Activated T-cell treated with anti-CD3 and anti-CD28 coated beads, Interleukin-2, amount 50 U/mL, for 72 hours (primary cell): ENCODE data around the gene EVL. TPM values are rescaled to one million over a fixed set of nuclear protein-coding genes. Genes with fewer than 3 reads are reported as not detected.
"Not testable (repeated sequence)": the region's sequence is repeated elsewhere in the genome, so short reads cannot be mapped to it uniquely, and the experiment has no call there.

Experiments
- ATAC-seq, 2 donors: fragments of 150-1000 bp; cut with Tn5 transposase; replicated peaks in 1 of 2; 2 replicates each; pipeline ENCODE4 v1.10.0; 2021; ENCODE audit warnings: moderate library complexity in 2 of 2, mild to moderate bottlenecking in 1 of 2
- DNase-seq, 2 donors: peaks; one replicate each; pipeline ENCODE4 v3.0.0; 2021 to 2022; ENCODE audit warnings: mixed read lengths in 1 of 2
- H3K27ac Mint-ChIP-seq: one replicate; pipeline ENCODE4 v1.8.0; 2022; ENCODE audit warnings: mild to moderate bottlenecking, moderate library complexity, mixed read lengths
- H3K27me3 Mint-ChIP-seq: one replicate; pipeline ENCODE4 v1.8.0; 2022; ENCODE audit warnings: low read depth, mixed read lengths
- H3K36me3 Mint-ChIP-seq, 2 donors: one replicate each; pipeline ENCODE4 v1.8.0; 2022; ENCODE audit warnings: mixed read lengths in 2 of 2, mild to moderate bottlenecking in 1 of 2; ENCODE audit not compliant: insufficient read depth in 2 of 2
- H3K4me1 Mint-ChIP-seq: one replicate; pipeline ENCODE4 v1.8.0; 2022; ENCODE audit warnings: low read depth, mixed read lengths
- H3K4me3 Mint-ChIP-seq, 2 donors: one replicate each; pipeline ENCODE4 v1.8.0; 2022; ENCODE audit warnings: mild to moderate bottlenecking in 2 of 2, mixed read lengths in 2 of 2, moderate library complexity in 2 of 2
- H3K9me3 Mint-ChIP-seq, 2 donors: one replicate each; pipeline ENCODE4 v1.8.0; 2022; ENCODE audit warnings: mixed read lengths in 2 of 2
- total RNA-seq, 2 donors: library from RNA; stranded (reverse); gene quantifications; one replicate each; pipeline ENCODE4 v1.2.3, GENCODE V29; 2022

Gene EVL
- total RNA-seq, 2 donors from 2014 or later: 279 to 343 TPM

GRCh38 chr14:100148837-100149731 lies 83.9 kb downstream of the EVL start:
- Mint-ChIP-seq H3K4me1 (peaks cover 7% of the 10 kb centered on the region), H3K27ac (peak overlapping the region; percentile 33), H3K9me3 (no peaks in the 10 kb centered on the region), H3K4me3 (no peak overlapping the region), H3K36me3 (peaks cover 0 to 2% of the 10 kb centered on the region in 2 donors), H3K27me3 (no peaks in the 10 kb centered on the region)
- ATAC-seq (no peak), DNase-seq (no peak)

DNA sequence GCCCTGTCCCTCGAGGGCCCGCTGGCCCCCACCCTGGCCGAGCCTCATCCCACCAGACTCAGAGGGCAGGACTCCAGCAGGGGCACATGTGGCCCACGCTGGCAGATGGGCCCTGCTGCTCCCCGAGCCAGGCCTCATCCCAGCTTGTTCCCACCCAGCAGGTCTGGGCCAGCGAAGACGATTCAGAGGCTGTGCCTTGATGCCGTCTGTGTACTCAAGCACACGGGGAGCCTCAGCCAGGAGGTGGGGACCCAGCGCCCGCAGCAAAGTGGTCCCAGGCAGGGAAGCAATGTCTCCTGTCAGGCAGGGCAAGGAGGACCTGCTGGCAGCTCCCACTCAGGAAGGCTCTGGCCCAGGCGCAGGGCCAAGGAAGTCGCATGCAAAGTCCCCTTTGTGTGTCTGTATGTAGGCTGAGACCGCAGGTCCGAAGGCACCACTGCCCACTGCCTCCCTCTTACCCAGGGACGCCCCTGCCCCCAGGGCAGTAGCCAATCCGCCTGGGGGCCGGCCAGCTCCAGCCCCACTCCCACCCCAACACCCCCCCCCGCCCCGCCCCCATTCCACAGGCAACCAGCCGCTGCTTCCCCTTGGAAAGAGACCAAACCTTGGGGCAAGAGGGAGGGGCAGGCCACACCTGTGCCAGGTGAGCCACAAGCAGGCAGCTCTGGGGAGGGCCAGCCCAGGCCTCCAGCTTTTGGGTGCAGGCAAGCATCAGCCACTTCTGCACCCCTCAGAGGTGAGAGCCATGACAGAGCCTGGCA lies 84.8 kb downstream of the EVL start:
- peaks cover 3 to 4% of the 10 kb centered on the region in 2 donors for H3K36me3 Mint-ChIP-seq
- H3K4me3 Mint-ChIP-seq: no peak overlapping the region
- H3K27ac Mint-ChIP-seq: no peak overlapping the region
- no peak for DNase-seq
- peaks cover 7% of the 10 kb centered on the region for H3K4me1 Mint-ChIP-seq
- ATAC-seq: no peak
- H3K9me3 Mint-ChIP-seq: peaks cover 0 to 2% of the 10 kb centered on the region in 2 donors
- no peaks in the 10 kb centered on the region for H3K27me3 Mint-ChIP-seq

DNA sequence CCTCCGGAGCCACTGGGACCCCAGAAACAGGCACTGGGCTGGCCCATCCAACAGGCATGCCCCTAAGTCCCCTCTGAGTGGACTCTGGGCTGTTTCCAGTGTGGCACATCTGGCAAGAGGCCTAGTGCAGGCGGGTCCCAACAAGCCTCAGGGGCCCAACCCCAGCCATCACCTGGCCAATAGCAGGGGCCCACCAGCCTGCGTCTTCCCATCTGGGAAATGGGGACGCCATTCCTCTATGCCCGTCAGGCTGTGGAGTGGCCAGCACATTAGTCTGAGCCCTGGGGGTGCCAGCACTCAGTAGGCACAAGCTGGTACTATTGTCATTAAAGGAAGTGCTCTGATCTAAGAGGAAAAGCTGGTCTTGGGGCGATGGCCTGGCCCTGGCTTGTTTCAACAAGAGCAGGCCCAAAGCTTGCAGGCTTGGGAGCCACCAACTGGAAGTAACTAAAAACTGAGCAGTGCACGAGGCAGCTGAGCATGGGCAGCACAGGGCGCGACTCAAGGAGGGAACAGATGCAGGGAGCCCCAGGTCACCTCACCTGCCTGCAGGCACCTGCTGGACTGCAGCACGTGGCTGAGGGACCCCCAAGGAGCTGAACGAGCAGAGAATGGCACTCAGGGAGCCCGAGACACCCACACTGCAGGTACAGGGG lies 85.8 kb downstream of the EVL start:
- ATAC-seq (no peak), DNase-seq (no peak)
- H3K4me1 Mint-ChIP-seq: peaks cover 7% of the 10 kb centered on the region
- H3K9me3 Mint-ChIP-seq: peaks cover 0 to 5% of the 10 kb centered on the region in 2 donors
- no peak overlapping the region for H3K4me3 Mint-ChIP-seq
- H3K36me3 Mint-ChIP-seq: peaks cover 6% of the 10 kb centered on the region in 2 donors
- peaks cover under 1% of the 10 kb centered on the region for H3K27me3 Mint-ChIP-seq
- no peak overlapping the region for H3K27ac Mint-ChIP-seq

DNA sequence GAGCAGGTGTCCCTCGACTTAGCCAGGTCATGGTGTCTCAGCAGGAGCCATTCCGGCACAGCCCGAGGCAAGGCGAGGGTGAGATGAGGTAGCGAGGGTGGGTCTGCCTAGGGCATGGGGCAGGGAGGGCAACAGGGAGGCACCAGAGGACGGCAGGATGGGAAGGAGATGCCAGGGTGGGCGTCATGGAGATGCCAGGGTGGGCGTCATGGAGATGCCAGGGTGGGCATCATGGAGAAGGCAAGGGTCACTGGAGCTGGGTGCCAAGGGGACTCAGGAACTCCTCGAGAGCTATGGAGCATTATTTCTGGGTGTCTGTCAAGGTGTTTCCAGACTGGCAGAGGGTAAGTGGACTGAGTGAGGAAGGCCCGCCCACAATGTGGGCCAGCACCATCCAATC lies 86.9 kb downstream of the EVL start:
- ATAC-seq: no peak
- Mint-ChIP-seq H3K27me3 (peaks cover 11% of the 10 kb centered on the region), H3K36me3 (peaks cover 6% of the 10 kb centered on the region in 2 donors), H3K27ac (no peak overlapping the region), H3K9me3 (peaks cover 0 to 5% of the 10 kb centered on the region in 2 donors), H3K4me1 (no peaks in the 10 kb centered on the region), H3K4me3 (no peak overlapping the region)
- DNase-seq: no peak

DNA sequence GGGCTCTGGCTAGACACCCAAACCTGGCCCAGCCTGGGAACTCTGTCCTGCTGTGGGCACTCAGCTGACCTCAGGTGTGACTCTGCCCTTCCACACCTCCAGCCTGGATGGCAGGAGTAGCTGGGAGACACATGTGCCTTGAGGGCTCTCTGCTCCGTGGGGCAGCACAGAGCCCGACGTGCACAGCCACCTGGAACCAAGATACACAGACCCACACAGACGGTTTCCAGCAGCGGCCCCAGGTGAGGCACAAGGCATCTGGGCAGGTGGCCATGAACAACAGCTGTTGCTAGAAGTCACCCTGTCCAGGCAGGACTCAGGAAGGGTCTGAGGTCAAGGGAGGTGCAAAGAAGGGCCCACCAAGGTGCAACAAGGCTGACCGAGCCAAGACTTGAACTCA lies 88.3 kb downstream of the EVL start:
- no peaks in the 10 kb centered on the region for H3K4me1 Mint-ChIP-seq
- peaks cover 18% of the 10 kb centered on the region for H3K27me3 Mint-ChIP-seq
- ATAC-seq (no peak), DNase-seq (no peak)
- no peak overlapping the region for H3K27ac Mint-ChIP-seq
- peaks cover 6% of the 10 kb centered on the region in 2 donors for H3K36me3 Mint-ChIP-seq
- H3K9me3 Mint-ChIP-seq: peaks cover 0 to 5% of the 10 kb centered on the region in 2 donors
- no peak overlapping the region for H3K4me3 Mint-ChIP-seq

DNA sequence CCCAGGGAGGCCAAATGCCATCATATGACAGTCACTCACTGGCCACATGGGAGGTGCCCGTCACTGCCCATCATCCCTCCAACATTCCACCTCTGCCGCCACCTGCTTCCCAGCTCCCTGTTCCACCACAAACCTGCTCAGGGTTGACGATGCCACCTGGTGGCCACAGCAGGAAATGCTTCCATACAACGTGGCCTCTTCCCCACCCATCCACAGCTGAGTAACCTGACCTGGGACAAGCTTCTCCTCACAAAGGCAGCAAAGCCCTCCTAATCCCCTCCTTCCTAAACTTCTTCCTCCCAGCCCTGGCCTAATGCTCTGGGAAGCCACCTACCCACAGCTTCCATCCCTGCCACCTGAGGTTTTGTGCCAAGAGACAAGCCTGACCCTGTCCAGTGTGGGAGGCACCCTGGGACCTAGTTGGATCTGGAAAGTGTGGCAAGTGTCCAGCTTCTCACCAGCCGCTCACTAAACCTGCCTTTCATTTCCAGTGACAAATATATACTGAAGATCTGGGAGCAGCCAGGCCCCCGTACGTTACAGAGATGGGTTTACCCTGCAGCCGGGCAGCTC lies 89.9 kb downstream of the EVL start:
- H3K27me3 Mint-ChIP-seq: peaks cover 19% of the 10 kb centered on the region
- H3K4me3 Mint-ChIP-seq: no peak overlapping the region
- H3K27ac Mint-ChIP-seq: no peak overlapping the region
- H3K9me3 Mint-ChIP-seq: peaks cover 0 to 5% of the 10 kb centered on the region in 2 donors
- no peaks in the 10 kb centered on the region for H3K4me1 Mint-ChIP-seq
- DNase-seq (peak; percentile 45 to 48), ATAC-seq (no peak)
- peaks cover 6% of the 10 kb centered on the region in 2 donors for H3K36me3 Mint-ChIP-seq

GRCh38 chr14:100155756-100156616 lies 90.8 kb downstream of the EVL start:
- H3K36me3 Mint-ChIP-seq: peaks cover 6% of the 10 kb centered on the region in 2 donors
- no peak overlapping the region for H3K27ac Mint-ChIP-seq
- DNase-seq (no peak), ATAC-seq (no peak)
- no peak overlapping the region for H3K4me3 Mint-ChIP-seq
- H3K4me1 Mint-ChIP-seq: no peaks in the 10 kb centered on the region
- peaks cover 0 to 5% of the 10 kb centered on the region in 2 donors for H3K9me3 Mint-ChIP-seq
- H3K27me3 Mint-ChIP-seq: peaks cover 27% of the 10 kb centered on the region

GRCh38 chr14:100156776-100157175 lies 91.6 kb downstream of the EVL start:
- Mint-ChIP-seq H3K27ac (no peak overlapping the region), H3K9me3 (peaks cover 0 to 5% of the 10 kb centered on the region in 2 donors), H3K36me3 (peaks cover 6% of the 10 kb centered on the region in 2 donors), H3K27me3 (peaks cover 27% of the 10 kb centered on the region), H3K4me1 (no peaks in the 10 kb centered on the region), H3K4me3 (no peak overlapping the region)
- ATAC-seq (no peak), DNase-seq (no peak)

GRCh38 chr14:100157548-100158232 lies 92.5 kb downstream of the EVL start:
- not testable (repeated sequence) for H3K36me3 Mint-ChIP-seq, ATAC-seq, DNase-seq, H3K4me1 Mint-ChIP-seq, H3K9me3 Mint-ChIP-seq, H3K27ac Mint-ChIP-seq
- Mint-ChIP-seq H3K4me3 (peak overlapping the region; percentile 40 to 69), H3K27me3 (peaks cover 27% of the 10 kb centered on the region)

DNA sequence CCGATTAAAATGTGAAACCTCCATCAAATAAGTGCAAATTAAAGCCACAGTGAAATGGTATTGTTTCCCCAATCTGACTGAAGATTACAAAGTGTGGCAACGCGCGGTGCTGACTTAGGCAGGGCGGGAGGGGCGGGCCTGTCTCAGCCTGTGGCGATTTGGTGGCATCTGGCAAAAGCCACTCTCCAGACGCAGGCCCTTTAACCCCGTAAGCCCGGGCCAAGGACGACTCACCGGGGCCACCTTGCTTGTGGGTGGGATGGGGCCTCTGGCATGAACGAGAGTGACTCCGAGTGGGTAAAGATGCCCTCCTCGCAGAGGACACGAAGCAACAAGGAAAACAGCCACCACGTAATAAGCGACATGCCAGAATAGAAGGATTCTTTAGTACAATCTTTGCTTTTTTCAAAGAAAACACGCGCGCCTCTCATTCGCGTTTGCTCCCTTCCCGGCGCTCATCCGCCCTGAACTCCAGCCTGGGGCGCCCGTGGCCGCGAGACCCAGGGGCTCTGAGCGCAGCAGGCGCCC lies 93.4 kb downstream of the EVL start:
- Mint-ChIP-seq H3K27me3 (peaks cover 27% of the 10 kb centered on the region), H3K4me1 (no peaks in the 10 kb centered on the region), H3K4me3 (peak overlapping the region; percentile 65), H3K27ac (no peak overlapping the region), H3K36me3 (peaks cover 6% of the 10 kb centered on the region in 2 donors), H3K9me3 (peaks cover 0 to 5% of the 10 kb centered on the region in 2 donors)
- no peak for DNase-seq
- no peak for ATAC-seq

GRCh38 chr14:100159094-100159864 lies 94.1 kb downstream of the EVL start, which contains the start of gene DEGS2:
Gene DEGS2, minus strand, starts transcription at chr14:100159645. Its CDS starts 58 bp downstream, at chr14:100159587.
- Mint-ChIP-seq H3K4me1 (no peaks in the 10 kb centered on the region), H3K4me3 (peak within 1 kb of the TSS; percentile 83 to 86), H3K36me3 (peaks cover 6% of the 10 kb centered on the region in 2 donors), H3K27ac (no peak within 1 kb of the TSS), H3K27me3 (peaks cover 27% of the 10 kb centered on the region), H3K9me3 (peaks cover 0 to 5% of the 10 kb centered on the region in 2 donors)
- ATAC-seq (peak; percentile 82 to 85), DNase-seq (peak; percentile 58 to 64)
